Activated CD4-positive, alpha-beta T cell treated with anti-CD3 and anti-CD28 coated beads, Interleukin-2, amount 50 U/mL, for 24 hours (primary cell): ENCODE data around the gene SELENOT.
"Not testable (repeated sequence)": the region's sequence is repeated elsewhere in the genome, so short reads cannot be mapped to it uniquely, and the experiment has no call there.

ENCODE experiments used
- DNase-seq, 2 donors: peaks; one replicate each; pipeline ENCODE4 v3.0.0-alpha.2; 2020; ENCODE audit warnings: low read depth in 1 of 2, low spot score in 1 of 2

Gene SELENOT

GRCh38 chr3:150607267-150608065 lies 4.3 kb downstream of the SELENOT start:
- no peak for DNase-seq

DNA sequence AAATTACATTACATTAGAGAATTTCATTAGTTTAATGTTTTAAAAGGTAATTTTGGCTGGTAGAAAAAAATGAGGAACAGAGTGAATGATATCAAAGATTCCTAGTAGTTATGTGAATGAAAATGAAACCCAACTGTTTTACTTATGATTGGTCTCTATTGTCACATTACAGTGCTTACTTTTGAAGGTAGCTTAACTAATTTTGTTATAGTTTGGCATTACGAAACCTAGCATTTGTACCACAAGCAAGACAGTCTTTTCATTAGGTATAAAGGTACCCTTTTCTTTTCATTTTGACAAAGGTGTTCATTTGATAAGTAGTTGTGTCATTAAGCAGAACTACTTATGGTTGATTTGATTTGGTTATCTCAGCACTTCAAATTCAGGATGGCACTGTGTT lies 6.9 kb downstream of the SELENOT start:
- no peak for DNase-seq

- no peak for DNase-seq
Measured at GRCh38 chr3:150610785-150611184, 7.7 kb downstream of the SELENOT start.

DNA sequence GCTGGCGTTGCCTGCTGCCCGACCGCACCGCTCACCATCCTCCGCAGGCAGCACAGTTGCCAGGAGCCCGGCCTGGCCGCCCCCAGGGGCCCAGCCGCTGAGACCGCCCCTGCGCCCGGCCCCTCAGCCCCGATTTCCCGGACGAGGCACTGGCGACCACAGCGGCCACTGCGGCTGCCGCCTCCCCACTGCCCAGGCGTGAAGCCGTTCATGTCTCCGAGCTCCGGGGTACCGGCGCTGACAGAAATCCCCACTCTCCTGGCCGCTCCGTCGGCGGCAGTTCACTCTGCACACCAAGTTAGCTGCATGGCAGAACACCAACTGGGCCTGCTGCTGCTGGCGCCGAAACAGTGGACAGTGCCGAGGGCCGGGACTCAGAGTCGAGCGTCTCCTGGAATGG lies 8.5 kb downstream of the SELENOT start:
- no peak for DNase-seq

GRCh38 chr3:150612494-150612893 lies 9.4 kb downstream of the SELENOT start:
- DNase-seq, result no peak

DNA sequence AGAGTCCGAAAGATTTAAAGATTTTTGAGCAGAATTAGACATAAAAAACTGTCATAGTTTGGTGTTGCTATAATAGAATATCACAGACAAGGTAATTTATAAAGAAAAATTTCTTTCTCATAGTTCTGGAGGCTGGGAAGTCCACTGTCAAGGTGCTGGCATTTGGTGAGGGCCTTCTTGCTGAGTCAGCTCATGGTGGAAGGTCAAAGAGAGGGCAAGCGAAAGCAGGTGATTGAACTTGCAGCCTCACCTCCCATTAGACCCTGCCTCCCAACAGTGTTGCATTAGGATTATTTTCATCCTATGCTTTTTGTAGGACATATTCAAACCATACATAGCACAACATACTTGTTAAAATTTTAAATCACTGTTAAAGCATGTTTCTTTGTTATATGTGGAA lies 9.9 kb downstream of the SELENOT start:
- no peak for DNase-seq

GRCh38 chr3:150613709-150614480 lies 10.8 kb downstream of the SELENOT start:
- no peak for DNase-seq

DNA sequence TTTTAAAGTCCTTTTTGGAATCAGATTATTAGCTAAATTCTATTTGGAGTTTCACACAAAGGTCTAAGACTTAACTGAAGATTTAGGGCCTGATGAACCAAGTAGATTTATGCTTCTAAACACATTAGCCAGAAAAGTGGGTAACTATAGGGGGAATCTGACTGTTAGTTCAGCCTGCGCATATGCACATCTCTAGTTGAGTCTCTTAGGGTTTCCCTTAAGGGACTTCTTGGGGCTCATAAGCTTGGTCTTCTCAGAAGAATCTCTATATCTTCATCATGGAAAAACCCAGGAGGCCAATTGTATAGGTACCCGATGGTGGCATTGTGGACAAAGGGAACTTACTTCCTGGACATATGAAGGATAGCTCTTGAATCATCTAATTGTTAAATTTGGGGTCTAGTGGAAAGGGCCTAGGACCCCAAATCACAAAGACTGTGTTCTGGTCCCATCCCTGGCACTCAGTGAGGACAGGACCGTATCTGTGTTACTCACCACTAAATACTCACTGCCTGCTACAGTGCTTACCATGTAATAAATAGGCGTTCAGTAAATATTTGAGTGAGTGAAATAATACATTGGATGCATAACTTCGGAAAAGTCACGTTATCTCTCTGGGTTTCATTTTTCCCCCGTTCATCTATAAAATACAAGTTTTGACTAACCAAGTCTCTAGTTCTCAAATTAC lies 17.0 kb downstream of the SELENOT start:
- DNase-seq, result no peak

GRCh38 chr3:150622955-150623354 lies 19.8 kb downstream of the SELENOT start:
- DNase-seq, result not testable (repeated sequence)

DNA sequence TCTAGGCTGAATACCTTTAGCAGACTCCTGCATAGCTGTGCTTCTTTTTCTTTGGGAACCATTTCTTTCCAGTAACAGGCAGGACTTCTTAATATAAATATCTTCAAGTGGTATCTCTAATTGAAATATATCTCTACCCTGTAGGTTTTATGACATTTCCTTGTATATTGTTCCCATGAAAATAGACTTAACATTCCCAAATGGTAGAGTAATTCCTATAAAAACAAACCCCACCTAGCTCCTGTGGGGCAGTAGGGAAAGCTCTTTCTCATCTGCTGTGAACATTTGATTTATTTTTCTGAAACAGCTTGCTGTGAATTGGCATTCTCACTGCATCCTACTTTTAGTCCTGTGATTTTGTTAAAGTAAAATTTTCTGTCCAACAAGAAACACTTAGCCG lies 20.8 kb downstream of the SELENOT start:
- DNase-seq, result no peak

- DNase-seq, result no peak
Measured at GRCh38 chr3:150626148-150626930, 23.2 kb downstream of the SELENOT start.

DNA sequence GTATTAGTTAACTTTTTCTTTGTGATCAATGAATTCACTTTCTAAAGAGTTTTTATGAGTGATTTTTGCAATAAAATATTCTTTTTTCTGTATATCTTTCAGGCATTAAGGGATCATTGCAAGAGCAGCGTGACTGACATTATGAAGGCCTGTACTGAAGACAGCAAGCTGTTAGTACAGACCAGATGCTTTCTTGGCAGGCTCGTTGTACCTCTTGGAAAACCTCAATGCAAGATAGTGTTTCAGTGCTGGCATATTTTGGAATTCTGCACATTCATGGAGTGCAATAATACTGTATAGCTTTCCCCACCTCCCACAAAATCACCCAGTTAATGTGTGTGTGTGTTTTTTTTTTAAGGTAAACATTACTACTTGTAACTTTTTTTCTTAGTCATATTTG lies 24.4 kb downstream of the SELENOT start:
- no peak for DNase-seq

GRCh38 chr3:150631515-150632221 lies 28.5 kb downstream of the SELENOT start:
- DNase-seq, result no peak

- DNase-seq, result no peak
Measured at GRCh38 chr3:150635076-150635475, 32.0 kb downstream of the SELENOT start.

DNA sequence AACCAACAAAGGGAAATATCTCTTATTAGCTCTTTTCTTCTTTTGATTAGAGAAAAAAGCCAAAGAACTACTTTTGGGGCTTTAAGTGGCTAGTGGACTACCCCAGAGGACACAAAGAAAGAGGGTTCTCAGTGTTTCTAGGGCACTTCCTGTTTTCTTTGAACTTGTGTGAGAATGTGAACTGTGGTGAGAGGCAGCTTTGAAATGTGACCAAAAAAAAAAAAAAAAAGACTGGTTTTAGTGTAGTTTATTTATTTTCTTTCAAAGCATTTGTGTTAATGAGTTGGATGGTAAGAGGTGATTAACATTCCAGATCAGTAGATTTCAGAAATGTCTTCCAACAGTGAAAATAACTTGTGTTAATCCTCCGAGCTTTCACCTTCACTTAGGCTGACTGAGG lies 32.4 kb downstream of the SELENOT start:
- no peak for DNase-seq

DNA sequence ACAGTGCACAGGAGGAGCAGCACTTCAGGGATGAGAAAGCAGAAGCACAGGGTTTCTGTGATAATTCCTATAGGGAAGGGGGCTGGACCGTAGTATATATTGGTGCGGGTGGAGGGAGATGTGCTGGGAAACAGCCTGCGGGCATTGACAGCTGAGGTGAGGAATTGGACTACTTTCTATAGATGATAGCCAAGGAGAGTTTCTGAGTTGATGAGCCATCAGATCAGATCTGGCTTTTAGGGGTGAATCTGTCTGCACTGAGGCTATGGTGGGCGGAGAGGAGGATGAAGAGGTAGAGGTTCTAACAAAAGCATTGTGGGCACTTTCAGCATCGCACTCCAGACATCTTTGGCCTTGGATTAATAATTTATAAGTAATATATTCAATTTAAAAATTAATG lies 33.1 kb downstream of the SELENOT start:
- no peak for DNase-seq

DNA sequence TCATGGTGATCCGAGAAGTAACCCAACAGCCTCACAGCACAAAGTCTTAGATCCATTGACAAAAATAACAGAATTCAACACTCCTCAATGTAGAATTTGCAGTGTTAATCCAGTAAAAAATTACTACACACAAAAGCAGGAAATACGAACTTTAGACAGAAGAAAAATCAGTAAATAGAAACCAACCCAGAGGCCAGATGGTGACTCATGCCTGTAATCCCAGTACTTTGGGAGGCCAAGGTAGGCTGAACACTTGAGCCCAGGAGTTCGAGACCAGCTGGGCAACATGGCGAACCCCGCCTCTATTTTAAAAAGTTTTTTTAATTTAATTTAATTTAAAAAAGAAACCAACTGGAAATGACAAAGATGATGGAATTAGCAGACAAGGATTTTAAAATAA lies 36.1 kb downstream of the SELENOT start:
- no peak for DNase-seq

DNA sequence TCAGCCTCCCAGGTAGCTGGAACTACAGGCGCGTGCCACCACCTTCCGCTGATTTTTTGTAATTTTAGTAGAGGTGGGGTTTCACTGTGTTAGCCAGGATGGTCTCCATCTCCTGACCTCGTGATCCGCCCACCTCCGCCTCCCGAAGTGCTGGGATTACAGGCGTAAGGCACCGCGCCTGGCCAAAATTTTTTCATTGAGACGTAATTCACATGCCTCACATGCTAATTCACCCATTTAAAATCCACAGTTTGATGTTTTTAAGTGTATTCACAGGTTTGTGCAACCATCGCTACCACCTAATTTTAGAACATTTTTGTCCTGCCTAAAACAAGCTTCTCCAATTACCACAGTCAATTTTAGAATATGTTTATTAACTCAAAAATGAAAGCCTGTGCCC lies 37.1 kb downstream of the SELENOT start:
- DNase-seq, result no peak

- no peak for DNase-seq
Measured at GRCh38 chr3:150653110-150653561, 50.0 kb downstream of the SELENOT start.

GRCh38 chr3:150656316-150656715 lies 53.2 kb downstream of the SELENOT start:
- DNase-seq, result no peak
